ENCODE results near the gene C8G. TPM values are rescaled to one million over a fixed set of nuclear protein-coding genes. Genes with fewer than 3 reads are reported as not detected.

Gene C8G
- total and polyA plus RNA-seq, 8 donors, result 2.3 to 5.5 TPM; not detected in 6

DNA sequence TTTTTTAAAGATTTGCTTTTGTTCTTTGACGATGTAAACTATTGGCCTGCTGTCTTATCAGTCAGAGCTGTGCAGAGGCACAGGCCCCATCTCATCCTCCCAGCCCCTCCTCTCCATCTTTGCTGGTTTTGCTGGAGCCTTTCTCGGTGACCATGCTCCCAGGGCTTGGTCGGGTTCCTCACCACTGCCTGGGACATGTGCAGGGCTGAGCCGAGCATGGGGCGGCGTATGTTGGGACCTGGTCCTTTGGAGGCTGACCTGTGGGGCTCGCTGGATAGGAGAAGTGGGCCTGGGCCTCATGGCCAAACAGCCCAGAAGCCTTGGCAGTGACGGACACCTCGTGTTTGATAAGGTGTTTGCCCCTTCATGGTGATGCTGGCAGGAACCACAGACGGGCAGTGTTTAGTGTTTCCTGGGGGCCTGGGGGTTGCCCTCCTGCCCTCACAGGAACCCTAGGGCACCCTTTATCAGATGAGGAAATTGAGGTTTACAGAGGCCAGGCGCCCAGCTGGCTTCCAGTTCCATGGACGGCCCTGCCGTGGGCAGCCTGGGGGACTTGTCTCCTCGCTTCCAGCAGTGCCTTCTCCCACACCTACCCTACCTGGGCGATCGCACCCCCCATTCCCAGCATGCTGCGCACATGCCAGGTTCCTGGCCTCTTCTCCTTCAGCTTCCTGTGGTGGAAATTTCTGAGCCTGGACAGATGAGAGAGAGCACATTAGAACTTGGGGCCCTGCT, 31.2 kb upstream of the C8G start:
- intact Hi-C loops (cut with DNase I; ENCODE audit: low total_unique reads), result no loop called here
- Histone ChIP-seq H3K4me3 (no peak overlapping the region), H3K36me3 (peaks cover 25 to 95% (median 92%) of the 10 kb centered on the region in 4 donors), H3K27me3 (no peaks in the 10 kb centered on the region), H3K9me3 (no peaks in the 10 kb centered on the region), H3K27ac (no peak overlapping the region), H3K4me1 (no peaks in the 10 kb centered on the region)
- TF ChIP-seq CTCF (IDR thresholded peaks at IDR 0.05), result no peak
- TF ChIP-seq POLR2AphosphoS5 (IDR thresholded peaks at IDR 0.05), result no peak
- TF ChIP-seq POLR2A (IDR thresholded peaks at IDR 0.05), result no peak
- TF ChIP-seq EP300 (IDR thresholded peaks at IDR 0.05), result no peak
- no peak for DNase-seq
- WGBS, 5 donors, result 81 to 91% (median 82%) methylated on average over 9 to 17 of the region's 17 CpGs

GRCh38 chr9:136915632-136916329, 29.3 kb upstream of the C8G start:
- DNase-seq, result no peak
- intact Hi-C loops (cut with DNase I; ENCODE audit: low total_unique reads), result no loop called here
- no peak overlapping the region for H3K4me3 ChIP-seq
- no peak overlapping the region for H3K27ac ChIP-seq
- no peaks in the 10 kb centered on the region for H3K9me3 ChIP-seq
- TF ChIP-seq POLR2A (IDR thresholded peaks at IDR 0.05) (no peak), EP300 (IDR thresholded peaks at IDR 0.05) (no peak), POLR2AphosphoS5 (IDR thresholded peaks at IDR 0.05) (no peak), CTCF (IDR thresholded peaks at IDR 0.05) (no peak)
- WGBS, 5 donors, result 87 to 89% (median 88%) methylated on average over 19 to 21 of the region's 21 CpGs
- peaks cover 38 to 90% (median 88%) of the 10 kb centered on the region in 4 donors for H3K36me3 ChIP-seq
- no peaks in the 10 kb centered on the region for H3K27me3 ChIP-seq
- no peaks in the 10 kb centered on the region for H3K4me1 ChIP-seq

- Histone ChIP-seq H3K4me1 (no peaks in the 10 kb centered on the region), H3K36me3 (peaks cover 40 to 90% (median 89%) of the 10 kb centered on the region in 4 donors), H3K9me3 (no peaks in the 10 kb centered on the region), H3K27me3 (no peaks in the 10 kb centered on the region), H3K27ac (no peak overlapping the region), H3K4me3 (no peak overlapping the region)
- no peak for DNase-seq
- TF ChIP-seq POLR2A (IDR thresholded peaks at IDR 0.05) (no peak), EP300 (IDR thresholded peaks at IDR 0.05) (no peak), POLR2AphosphoS5 (IDR thresholded peaks at IDR 0.05) (no peak), CTCF (IDR thresholded peaks at IDR 0.05) (no peak)
- intact Hi-C loops (cut with DNase I; ENCODE audit: low total_unique reads), result no loop called here
- 91 to 95% (median 91%) methylated on average over 31 to 32 of the region's 32 CpGs for WGBS, 5 donors
These were observed 28.5 kb upstream of the C8G start for GRCh38 chr9:136916330-136917184.

DNA sequence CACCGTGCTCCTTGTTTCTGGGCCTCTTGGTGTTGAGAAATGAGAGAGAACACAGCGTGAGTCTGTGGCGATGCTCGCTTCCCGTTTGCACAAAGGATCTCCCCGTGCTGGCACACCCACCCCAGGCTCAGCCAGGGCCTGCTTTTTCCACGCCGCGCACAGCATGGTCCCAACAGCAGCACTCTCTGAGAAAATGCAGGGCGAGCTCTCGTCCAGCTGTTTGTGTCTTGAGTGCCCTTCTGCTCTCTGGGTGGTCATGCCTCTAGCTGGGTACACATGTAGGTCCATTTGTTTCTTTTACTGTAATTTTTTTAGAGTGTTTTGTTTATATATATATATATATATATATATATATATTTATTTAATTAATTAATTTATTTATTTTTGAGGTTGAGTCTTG, 27.1 kb upstream of the C8G start:
- Histone ChIP-seq H3K27ac (no peak overlapping the region), H3K36me3 (peaks cover 45 to 91% (median 86%) of the 10 kb centered on the region in 4 donors), H3K4me3 (no peak overlapping the region), H3K27me3 (no peaks in the 10 kb centered on the region), H3K4me1 (no peaks in the 10 kb centered on the region), H3K9me3 (no peaks in the 10 kb centered on the region)
- intact Hi-C loops (cut with DNase I; ENCODE audit: low total_unique reads), result no loop called here
- DNase-seq, result no peak
- TF ChIP-seq CTCF (IDR thresholded peaks at IDR 0.05) (no peak), EP300 (IDR thresholded peaks at IDR 0.05) (no peak), POLR2AphosphoS5 (IDR thresholded peaks at IDR 0.05) (no peak), POLR2A (IDR thresholded peaks at IDR 0.05) (no peak)
- 76 to 90% (median 84%) methylated on average over 11 of the region's 11 CpGs for WGBS, 5 donors
